Measurements from ENCODE around the gene ADAM12.

GRCh38 chr10:126001576-126001975 lies 386.7 kb downstream of the ADAM12 start:
- no peak for TF ChIP-seq EZH2 (IDR thresholded peaks at IDR 0.05; ENCODE audit: borderline replicate concordance, control insufficient read depth, low read depth, low read length)
- TF ChIP-seq RAD21 (IDR thresholded peaks at IDR 0.05; ENCODE audit: insufficient read depth, low read depth, low read length) = no peak
- TF ChIP-seq HDGF (IDR thresholded peaks at IDR 0.05) = no peak
- TF ChIP-seq POLR2A (IDR thresholded peaks at IDR 0.05; ENCODE audit: low read depth, low read length) = no peak

All from GM12878 (cell line).